ENCODE measurements around the gene MARCHF3.
"Not testable (repeated sequence)": the region's sequence is repeated elsewhere in the genome, so short reads cannot be mapped to it uniquely, and the experiment has no call there.

The MARCHF3 gene

DNA sequence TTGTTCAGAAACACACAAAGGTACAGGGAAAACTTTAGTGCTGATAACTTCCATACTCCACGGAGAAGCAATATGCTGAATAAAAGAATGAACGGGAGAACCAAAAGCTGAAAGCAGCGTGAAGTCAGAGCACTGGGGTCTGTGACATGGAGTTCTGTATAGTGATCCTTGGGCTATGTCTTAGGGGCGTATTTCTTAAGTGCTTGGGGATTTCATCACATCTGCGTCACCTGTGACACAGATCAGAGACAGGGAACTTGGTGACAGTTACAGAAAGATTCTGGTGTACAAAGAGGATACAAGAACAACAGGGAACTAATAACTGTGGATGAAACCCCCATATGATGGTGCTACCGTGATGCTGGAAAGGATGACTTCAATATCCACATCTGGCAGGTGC lies 81.9 kb downstream of the MARCHF3 start:
- H3K4me3 ChIP-seq (ENCODE audit: low read depth, low read length) = no peak overlapping the region
- TF ChIP-seq MAX (IDR thresholded peaks at IDR 0.05; ENCODE audit: low read depth, low read length) (no peak), MYC (IDR thresholded peaks at IDR 0.05; ENCODE audit: low read depth, low read length) (no peak), CTCF (IDR thresholded peaks at IDR 0.05; ENCODE audit: low read depth, low read length) (no peak), POLR2A (IDR thresholded peaks at IDR 0.05; ENCODE audit: extremely low read depth, insufficient read length) (no peak)

GRCh38 chr5:126948011-126948355 lies 82.4 kb downstream of the MARCHF3 start:
- no peak overlapping the region for H3K4me3 ChIP-seq (ENCODE audit: low read depth, low read length)
- no peak for DNase-seq (ENCODE audit: low read depth)
- no peak for TF ChIP-seq MAX (IDR thresholded peaks at IDR 0.05; ENCODE audit: low read depth, low read length)
- TF ChIP-seq POLR2A (IDR thresholded peaks at IDR 0.05; ENCODE audit: extremely low read depth, insufficient read length) = no peak
- no peak for TF ChIP-seq MYC (IDR thresholded peaks at IDR 0.05; ENCODE audit: low read depth, low read length)
- no peak for TF ChIP-seq CTCF (IDR thresholded peaks at IDR 0.05; ENCODE audit: low read depth, low read length)

More for the DNA sequence above, 81.9 kb downstream of the MARCHF3 start:
- DNase-seq (ENCODE audit: low read depth) = no peak

DNA sequence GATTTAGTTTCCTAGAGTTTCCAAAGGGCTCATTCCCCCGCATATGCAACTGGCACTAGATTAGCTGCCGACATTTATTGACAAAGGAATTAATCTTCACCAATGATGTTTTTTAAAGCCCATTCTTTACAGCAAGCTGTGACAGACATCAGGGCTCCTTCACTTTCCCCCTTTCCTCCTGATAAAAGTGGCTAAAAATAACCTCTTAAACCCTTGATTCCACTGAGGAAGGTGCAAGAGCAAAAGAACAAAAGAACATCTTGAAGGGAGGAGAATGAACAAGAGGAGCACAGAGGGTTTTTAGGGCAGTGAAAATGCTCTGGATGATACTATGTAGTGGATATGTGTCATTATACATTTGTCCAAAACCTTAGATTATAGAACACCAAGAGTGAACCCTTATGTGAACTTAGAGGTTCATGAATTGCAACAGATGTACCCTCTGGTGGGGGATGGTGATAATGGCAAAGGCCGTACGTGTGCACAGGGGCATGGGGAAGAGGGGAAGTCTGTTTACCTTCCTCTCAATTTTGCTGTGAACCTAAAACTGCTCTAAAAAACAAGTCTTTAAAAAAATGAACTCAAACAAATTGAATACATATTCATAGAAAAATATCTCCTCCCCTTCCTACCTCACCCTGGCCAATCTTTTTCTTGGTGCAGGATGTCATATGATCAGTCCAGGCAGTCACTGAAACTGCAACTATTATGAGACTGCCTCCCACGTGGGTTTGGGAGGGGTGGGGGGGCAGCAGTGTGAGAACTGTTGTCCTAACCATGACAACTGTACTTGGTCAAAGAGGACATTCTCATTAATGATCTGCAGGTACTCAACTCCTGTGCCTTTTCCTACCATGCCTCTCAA lies 83.0 kb downstream of the MARCHF3 start:
- H3K4me3 ChIP-seq (ENCODE audit: low read depth, low read length) = no peak overlapping the region
- TF ChIP-seq CTCF (IDR thresholded peaks at IDR 0.05; ENCODE audit: low read depth, low read length) (no peak), MAX (IDR thresholded peaks at IDR 0.05; ENCODE audit: low read depth, low read length) (peak; percentile 71)
- DNase-seq (ENCODE audit: low read depth) = peak; percentile 49

DNA sequence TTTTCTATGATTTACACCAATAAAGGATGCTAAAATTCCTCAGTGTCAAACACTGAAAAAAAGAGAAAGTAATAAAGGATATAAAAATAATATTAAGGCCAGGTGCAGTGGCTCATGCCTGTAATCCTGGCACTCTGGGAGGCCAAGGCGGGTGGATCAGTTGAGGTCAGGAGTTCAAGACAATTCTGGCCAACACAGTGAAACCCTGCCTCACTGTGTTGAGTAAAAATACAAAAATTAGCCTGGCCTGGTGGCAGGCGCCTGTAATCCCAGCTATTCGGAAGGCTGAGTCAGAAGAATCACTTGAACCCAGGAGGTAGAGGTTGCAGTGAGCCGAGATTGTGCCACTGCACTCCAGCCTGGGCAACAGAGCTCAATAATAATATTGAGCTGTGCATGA lies 87.5 kb downstream of the MARCHF3 start:
- not testable (repeated sequence) for H3K4me3 ChIP-seq (ENCODE audit: low read depth, low read length); DNase-seq (ENCODE audit: low read depth)

DNA sequence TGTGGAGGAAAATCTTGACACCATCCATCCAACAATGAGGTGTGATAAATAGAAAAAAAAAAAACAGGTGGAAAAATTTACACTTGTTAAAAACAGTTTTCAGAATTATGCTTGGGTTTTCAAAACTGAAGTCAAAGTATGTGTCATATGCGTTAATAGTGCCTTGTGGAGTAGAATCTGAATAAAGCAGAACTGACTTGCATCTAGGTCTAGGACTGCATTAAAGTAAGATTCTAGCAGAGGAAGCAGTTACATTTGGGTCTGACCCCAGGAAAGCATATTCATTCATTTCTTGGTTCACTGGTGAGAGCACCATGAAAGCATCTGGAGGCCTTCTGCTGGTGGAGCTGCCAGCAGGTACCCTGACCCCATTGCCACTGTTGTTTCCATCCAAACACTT lies 89.0 kb downstream of the MARCHF3 start:
- no peak for TF ChIP-seq POLR2A (IDR thresholded peaks at IDR 0.05; ENCODE audit: extremely low read depth, insufficient read length)
- TF ChIP-seq MYC (IDR thresholded peaks at IDR 0.05; ENCODE audit: low read depth, low read length) = no peak
- no peak for TF ChIP-seq CTCF (IDR thresholded peaks at IDR 0.05; ENCODE audit: low read depth, low read length)
- TF ChIP-seq MAX (IDR thresholded peaks at IDR 0.05; ENCODE audit: low read depth, low read length) = no peak
- H3K4me3 ChIP-seq (ENCODE audit: low read depth, low read length) = no peak overlapping the region
- no peak for DNase-seq (ENCODE audit: low read depth)

DNA sequence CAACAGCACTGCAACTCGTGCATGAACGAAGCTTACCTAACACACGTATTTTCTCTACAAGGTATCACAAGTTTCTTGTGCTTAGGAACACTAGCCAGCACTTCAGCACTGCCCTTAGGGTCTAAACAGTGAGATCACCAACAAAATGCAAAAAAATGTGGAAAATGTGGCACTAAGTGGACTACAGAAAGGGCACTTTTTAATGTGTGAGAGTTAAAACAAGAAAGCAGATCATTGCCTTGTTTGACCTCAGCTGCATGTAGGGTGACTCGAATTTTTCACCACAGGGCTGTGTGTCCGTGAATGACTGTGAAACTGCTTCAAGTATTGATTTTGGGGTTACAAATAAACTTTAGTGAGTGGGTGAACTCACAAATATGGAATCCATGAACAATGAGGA lies 90.5 kb downstream of the MARCHF3 start:
- no peak overlapping the region for H3K4me3 ChIP-seq (ENCODE audit: low read depth, low read length)
- TF ChIP-seq MYC (IDR thresholded peaks at IDR 0.05; ENCODE audit: low read depth, low read length) = no peak
- no peak for TF ChIP-seq MAX (IDR thresholded peaks at IDR 0.05; ENCODE audit: low read depth, low read length)
- no peak for TF ChIP-seq CTCF (IDR thresholded peaks at IDR 0.05; ENCODE audit: low read depth, low read length)
- no peak for TF ChIP-seq POLR2A (IDR thresholded peaks at IDR 0.05; ENCODE audit: extremely low read depth, insufficient read length)
- no peak for DNase-seq (ENCODE audit: low read depth)

Measured in NB4 (cell line).